Measurements from ENCODE around the gene ARL6.

Gene ARL6

GRCh38 chr3:97839944-97840343 is 75.4 kb downstream of the ARL6 start:
- TF ChIP-seq POLR2AphosphoS5 (IDR thresholded peaks at IDR 0.05; ENCODE audit: borderline replicate concordance, low read depth, low read length): no peak
- no peak for TF ChIP-seq FOXP2 (optimal IDR thresholded peaks at IDR 0.05; ENCODE audit: control extremely low read depth, extremely low read length, insufficient read depth)
- no peak for TF ChIP-seq EZH2 (IDR thresholded peaks at IDR 0.05)
- Histone ChIP-seq H3K9ac (ENCODE audit: insufficient read length) (no peak overlapping the region), H3K36me3 (ENCODE audit: insufficient read depth, low read length) (no peaks in the 10 kb centered on the region), H3K9me3 (ENCODE audit: low read depth, low read length) (no peaks in the 10 kb centered on the region), H3K27ac (no peak overlapping the region), H3K4me3 (no peak overlapping the region)
- DNase-seq (ENCODE audit: low read depth, low spot score): no peak

DNA sequence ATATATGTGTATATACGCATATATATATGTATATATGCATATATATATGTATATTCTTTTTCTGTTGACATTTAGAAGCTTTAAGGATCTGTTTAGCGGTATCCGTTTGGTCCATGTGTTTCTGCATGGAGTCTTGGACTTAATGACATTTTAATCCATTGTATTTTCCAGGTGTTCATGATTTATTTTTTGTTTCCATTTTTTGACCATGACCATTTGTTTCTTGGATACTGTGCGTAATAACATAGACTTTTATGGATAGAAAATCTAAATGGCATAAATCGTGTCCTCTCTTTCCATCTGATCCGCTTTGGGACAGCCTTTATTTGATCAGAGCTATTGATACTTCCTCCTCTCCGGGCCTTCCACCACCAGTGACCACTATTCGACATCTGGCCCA is 76.7 kb downstream of the ARL6 start:
- no peak overlapping the region for H3K27ac ChIP-seq
- no peaks in the 10 kb centered on the region for H3K9me3 ChIP-seq (ENCODE audit: low read depth, low read length)
- no peak for TF ChIP-seq POLR2AphosphoS5 (IDR thresholded peaks at IDR 0.05; ENCODE audit: borderline replicate concordance, low read depth, low read length)
- TF ChIP-seq FOXP2 (optimal IDR thresholded peaks at IDR 0.05; ENCODE audit: control extremely low read depth, extremely low read length, insufficient read depth): no peak
- TF ChIP-seq EZH2 (IDR thresholded peaks at IDR 0.05): no peak
- H3K9ac ChIP-seq (ENCODE audit: insufficient read length): no peak overlapping the region
- DNase-seq (ENCODE audit: low read depth, low spot score): no peak
- no peaks in the 10 kb centered on the region for H3K36me3 ChIP-seq (ENCODE audit: insufficient read depth, low read length)
- no peak overlapping the region for H3K4me3 ChIP-seq

GRCh38 chr3:97841956-97842355 is 77.4 kb downstream of the ARL6 start:
- Histone ChIP-seq H3K9me3 (ENCODE audit: low read depth, low read length) (no peaks in the 10 kb centered on the region), H3K4me3 (no peak overlapping the region), H3K9ac (ENCODE audit: insufficient read length) (no peak overlapping the region), H3K27ac (no peak overlapping the region), H3K36me3 (ENCODE audit: insufficient read depth, low read length) (no peaks in the 10 kb centered on the region)
- no peak for DNase-seq (ENCODE audit: low read depth, low spot score)
- no peak for TF ChIP-seq EZH2 (IDR thresholded peaks at IDR 0.05)
- TF ChIP-seq POLR2AphosphoS5 (IDR thresholded peaks at IDR 0.05; ENCODE audit: borderline replicate concordance, low read depth, low read length): no peak
- no peak for TF ChIP-seq FOXP2 (optimal IDR thresholded peaks at IDR 0.05; ENCODE audit: control extremely low read depth, extremely low read length, insufficient read depth)

GRCh38 chr3:97848779-97849178 is 84.2 kb downstream of the ARL6 start:
- H3K27ac ChIP-seq: no peak overlapping the region
- H3K9me3 ChIP-seq (ENCODE audit: low read depth, low read length): no peaks in the 10 kb centered on the region
- H3K36me3 ChIP-seq (ENCODE audit: insufficient read depth, low read length): no peaks in the 10 kb centered on the region
- no peak overlapping the region for H3K9ac ChIP-seq (ENCODE audit: insufficient read length)
- no peak for DNase-seq (ENCODE audit: low read depth, low spot score)
- no peak overlapping the region for H3K4me3 ChIP-seq
- TF ChIP-seq FOXP2 (optimal IDR thresholded peaks at IDR 0.05; ENCODE audit: control extremely low read depth, extremely low read length, insufficient read depth): no peak
- no peak for TF ChIP-seq EZH2 (IDR thresholded peaks at IDR 0.05)
- no peak for TF ChIP-seq POLR2AphosphoS5 (IDR thresholded peaks at IDR 0.05; ENCODE audit: borderline replicate concordance, low read depth, low read length)
